ENCODE data around the gene PANX3. TPM values are rescaled to one million over a fixed set of nuclear protein-coding genes. Genes with fewer than 3 reads are reported as not detected.

Gene PANX3, protein sequence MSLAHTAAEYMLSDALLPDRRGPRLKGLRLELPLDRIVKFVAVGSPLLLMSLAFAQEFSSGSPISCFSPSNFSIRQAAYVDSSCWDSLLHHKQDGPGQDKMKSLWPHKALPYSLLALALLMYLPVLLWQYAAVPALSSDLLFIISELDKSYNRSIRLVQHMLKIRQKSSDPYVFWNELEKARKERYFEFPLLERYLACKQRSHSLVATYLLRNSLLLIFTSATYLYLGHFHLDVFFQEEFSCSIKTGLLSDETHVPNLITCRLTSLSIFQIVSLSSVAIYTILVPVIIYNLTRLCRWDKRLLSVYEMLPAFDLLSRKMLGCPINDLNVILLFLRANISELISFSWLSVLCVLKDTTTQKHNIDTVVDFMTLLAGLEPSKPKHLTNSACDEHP
- not detected for polyA plus RNA-seq (2013, experiment 1 of 4)
- polyA plus RNA-seq (2013, experiment 2 of 4): not detected
- not detected for polyA plus RNA-seq (2013, experiment 3 of 4)
- not detected for polyA plus RNA-seq (2013, experiment 4 of 4)

- H3K27me3 ChIP-seq (ENCODE audit: control insufficient read depth, insufficient read depth, low read length, poor library complexity, severe bottlenecking): no peaks in the 10 kb centered on the region
- H3K27ac ChIP-seq (ENCODE audit: insufficient read depth, low read depth, low read length, poor library complexity, severe bottlenecking): no peak within 1 kb of the TSS
- 90 to 92% methylated on average over 5 of the region's 5 CpGs for WGBS, 2 experiments
- H3K9me3 ChIP-seq (ENCODE audit: control insufficient read depth, low read length): no peaks in the 10 kb centered on the region
- H3K36me3 ChIP-seq (ENCODE audit: control insufficient read depth, insufficient read depth, low read length): no peaks in the 10 kb centered on the region
- no peaks in the 10 kb centered on the region for H3K4me1 ChIP-seq (ENCODE audit: control insufficient read depth, insufficient read depth, low read length)
- H3K4me3 ChIP-seq (ENCODE audit: insufficient read depth, low read depth, low read length): no peak within 1 kb of the TSS
These were observed at the start of gene PANX3 for GRCh38 chr11:124611064-124611463. Gene PANX3 (plus strand): TSS chr11:124611428. CDS start chr11:124611557, 129 bp downstream.

DNA sequence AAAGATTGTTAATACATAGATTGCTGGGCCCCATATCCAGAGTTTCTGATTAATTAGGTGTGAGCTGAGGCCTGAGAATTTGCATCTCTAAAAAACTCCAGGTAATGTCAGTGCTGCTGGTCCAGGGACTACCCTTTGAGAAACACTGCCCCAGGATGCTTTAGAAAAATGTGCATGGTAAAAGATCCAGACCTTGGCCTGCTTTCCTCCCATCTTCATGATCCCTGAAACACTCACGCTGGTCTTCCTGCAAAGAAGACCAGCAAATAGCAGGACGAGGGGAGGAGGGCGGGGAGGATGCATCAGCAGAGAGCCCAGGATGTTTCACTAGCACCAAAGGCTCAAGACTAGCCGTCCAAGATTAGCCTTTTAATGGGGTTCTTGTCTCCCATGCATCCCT is 41.5 kb upstream of the PANX3 start, which contains the start of gene OR8A1:
TSS of gene OR8A1 (plus strand) at position 301 of the 400 bp plus-strand sequence. CDS start 123 bp downstream, outside the sequence.
- H3K4me1 ChIP-seq (ENCODE audit: control insufficient read depth, insufficient read depth, low read length): no peaks in the 10 kb centered on the region
- no peaks in the 10 kb centered on the region for H3K36me3 ChIP-seq (ENCODE audit: control insufficient read depth, insufficient read depth, low read length)
- no peak within 1 kb of the TSS for H3K27ac ChIP-seq (ENCODE audit: insufficient read depth, low read depth, low read length, poor library complexity, severe bottlenecking)
- no peaks in the 10 kb centered on the region for H3K9me3 ChIP-seq (ENCODE audit: control insufficient read depth, low read length)
- WGBS, 2 experiments: 51 to 57% methylated on average over 4 of the region's 4 CpGs
- no peaks in the 10 kb centered on the region for H3K27me3 ChIP-seq (ENCODE audit: control insufficient read depth, insufficient read depth, low read length, poor library complexity, severe bottlenecking)
- H3K4me3 ChIP-seq (ENCODE audit: insufficient read depth, low read depth, low read length): no peak within 1 kb of the TSS

DNA sequence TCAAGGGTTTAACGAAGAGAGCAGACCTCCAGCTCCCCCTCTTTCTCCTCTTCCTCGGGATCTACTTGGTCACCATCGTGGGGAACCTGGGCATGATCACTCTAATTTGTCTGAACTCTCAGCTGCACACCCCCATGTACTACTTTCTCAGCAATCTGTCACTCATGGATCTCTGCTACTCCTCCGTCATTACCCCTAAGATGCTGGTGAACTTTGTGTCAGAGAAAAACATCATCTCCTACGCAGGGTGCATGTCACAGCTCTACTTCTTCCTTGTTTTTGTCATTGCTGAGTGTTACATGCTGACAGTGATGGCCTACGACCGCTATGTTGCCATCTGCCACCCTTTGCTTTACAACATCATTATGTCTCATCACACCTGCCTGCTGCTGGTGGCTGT is 41.1 kb upstream of the PANX3 start:
- H3K9me3 ChIP-seq (ENCODE audit: control insufficient read depth, low read length): no peaks in the 10 kb centered on the region
- no peak overlapping the region for H3K27ac ChIP-seq (ENCODE audit: insufficient read depth, low read depth, low read length, poor library complexity, severe bottlenecking)
- H3K27me3 ChIP-seq (ENCODE audit: control insufficient read depth, insufficient read depth, low read length, poor library complexity, severe bottlenecking): no peaks in the 10 kb centered on the region
- no peaks in the 10 kb centered on the region for H3K36me3 ChIP-seq (ENCODE audit: control insufficient read depth, insufficient read depth, low read length)
- no peaks in the 10 kb centered on the region for H3K4me1 ChIP-seq (ENCODE audit: control insufficient read depth, insufficient read depth, low read length)
- H3K4me3 ChIP-seq (ENCODE audit: insufficient read depth, low read depth, low read length): no peak overlapping the region
- WGBS, 2 experiments: 90 to 91% methylated on average over 7 of the region's 7 CpGs

DNA sequence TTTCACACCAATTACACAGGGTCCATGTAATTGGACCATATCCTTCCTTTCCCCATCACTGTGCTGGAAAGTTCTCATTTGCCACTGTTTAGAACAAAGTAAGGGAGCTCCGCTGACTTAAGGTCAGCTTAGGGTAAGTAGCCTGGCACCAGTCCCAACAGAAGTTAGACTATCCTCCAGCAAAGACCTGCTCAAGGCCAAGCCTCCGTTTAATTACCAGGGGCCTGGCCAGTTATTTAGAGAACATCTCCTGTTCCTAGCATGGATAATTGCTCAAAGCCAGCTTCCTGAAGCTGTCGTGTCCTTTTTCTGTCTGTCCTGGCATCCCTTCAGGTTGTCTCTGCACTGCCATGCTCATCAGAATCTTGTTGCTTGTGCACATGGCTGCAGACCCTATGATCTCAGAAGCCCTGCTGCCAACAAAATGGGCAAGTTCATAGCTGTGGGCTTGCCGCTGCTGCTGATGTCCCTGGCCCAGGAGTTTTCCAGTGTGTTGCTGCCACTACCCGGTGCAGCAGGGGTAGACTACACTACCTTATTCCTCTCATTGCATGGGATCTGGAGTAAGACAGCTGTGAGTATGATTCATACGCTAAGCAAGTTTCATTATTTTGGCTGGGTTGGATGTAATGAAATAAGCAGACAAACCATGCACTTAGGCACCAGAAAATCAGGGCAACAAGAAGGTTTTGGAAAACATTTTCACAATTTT is 33.4 kb upstream of the PANX3 start:
- Histone ChIP-seq H3K36me3 (ENCODE audit: control insufficient read depth, insufficient read depth, low read length) (no peaks in the 10 kb centered on the region), H3K27me3 (ENCODE audit: control insufficient read depth, insufficient read depth, low read length, poor library complexity, severe bottlenecking) (no peaks in the 10 kb centered on the region), H3K27ac (ENCODE audit: insufficient read depth, low read depth, low read length, poor library complexity, severe bottlenecking) (no peak overlapping the region), H3K9me3 (ENCODE audit: control insufficient read depth, low read length) (no peaks in the 10 kb centered on the region), H3K4me1 (ENCODE audit: control insufficient read depth, insufficient read depth, low read length) (no peaks in the 10 kb centered on the region), H3K4me3 (ENCODE audit: insufficient read depth, low read depth, low read length) (no peak overlapping the region)
- WGBS, 2 experiments: 88 to 93% methylated on average over 6 of the region's 6 CpGs

DNA sequence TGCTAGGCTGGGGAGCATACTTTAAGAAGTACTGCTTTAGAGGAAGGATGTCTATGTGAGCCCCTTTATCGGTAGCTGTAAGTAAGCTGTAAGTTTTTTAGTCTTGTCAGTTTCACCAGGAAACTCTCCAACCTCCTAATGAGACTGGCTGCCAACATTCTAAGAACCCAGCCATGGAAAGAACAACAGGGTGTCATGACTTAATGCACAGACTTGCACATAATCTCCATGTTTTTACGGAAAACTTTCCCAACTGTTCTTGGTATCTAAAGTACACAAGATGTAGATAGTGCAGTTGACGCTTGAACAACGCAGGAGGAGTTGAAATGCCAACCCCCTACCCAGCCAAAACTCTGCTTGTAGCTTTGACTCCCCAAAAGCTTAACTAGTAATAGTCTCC is 32.5 kb upstream of the PANX3 start:
- H3K9me3 ChIP-seq (ENCODE audit: control insufficient read depth, low read length): no peaks in the 10 kb centered on the region
- no peak overlapping the region for H3K27ac ChIP-seq (ENCODE audit: insufficient read depth, low read depth, low read length, poor library complexity, severe bottlenecking)
- WGBS, 2 experiments: 89 to 92% methylated on average over 4 of the region's 4 CpGs
- H3K27me3 ChIP-seq (ENCODE audit: control insufficient read depth, insufficient read depth, low read length, poor library complexity, severe bottlenecking): no peaks in the 10 kb centered on the region
- no peak overlapping the region for H3K4me3 ChIP-seq (ENCODE audit: insufficient read depth, low read depth, low read length)
- no peaks in the 10 kb centered on the region for H3K36me3 ChIP-seq (ENCODE audit: control insufficient read depth, insufficient read depth, low read length)
- H3K4me1 ChIP-seq (ENCODE audit: control insufficient read depth, insufficient read depth, low read length): no peaks in the 10 kb centered on the region

GRCh38 chr11:124581817-124582216 is 29.4 kb upstream of the PANX3 start:
- no peak overlapping the region for H3K4me3 ChIP-seq (ENCODE audit: insufficient read depth, low read depth, low read length)
- WGBS, 2 experiments: 91% methylated on average over 6 of the region's 6 CpGs
- no peak overlapping the region for H3K27ac ChIP-seq (ENCODE audit: insufficient read depth, low read depth, low read length, poor library complexity, severe bottlenecking)
- no peaks in the 10 kb centered on the region for H3K27me3 ChIP-seq (ENCODE audit: control insufficient read depth, insufficient read depth, low read length, poor library complexity, severe bottlenecking)
- H3K36me3 ChIP-seq (ENCODE audit: control insufficient read depth, insufficient read depth, low read length): no peaks in the 10 kb centered on the region
- no peaks in the 10 kb centered on the region for H3K4me1 ChIP-seq (ENCODE audit: control insufficient read depth, insufficient read depth, low read length)
- no peaks in the 10 kb centered on the region for H3K9me3 ChIP-seq (ENCODE audit: control insufficient read depth, low read length)

- Histone ChIP-seq H3K4me1 (ENCODE audit: control insufficient read depth, insufficient read depth, low read length) (no peaks in the 10 kb centered on the region), H3K9me3 (ENCODE audit: control insufficient read depth, low read length) (no peaks in the 10 kb centered on the region), H3K27me3 (ENCODE audit: control insufficient read depth, insufficient read depth, low read length, poor library complexity, severe bottlenecking) (no peaks in the 10 kb centered on the region), H3K4me3 (ENCODE audit: insufficient read depth, low read depth, low read length) (no peak overlapping the region), H3K27ac (ENCODE audit: insufficient read depth, low read depth, low read length, poor library complexity, severe bottlenecking) (no peak overlapping the region), H3K36me3 (ENCODE audit: control insufficient read depth, insufficient read depth, low read length) (no peaks in the 10 kb centered on the region)
- 90% methylated on average over 2 of the region's 2 CpGs; no CpG with 5 or more reads in 1 of the 2 experiments for WGBS, 2 experiments
These were observed 28.7 kb upstream of the PANX3 start for GRCh38 chr11:124582565-124582964.

DNA sequence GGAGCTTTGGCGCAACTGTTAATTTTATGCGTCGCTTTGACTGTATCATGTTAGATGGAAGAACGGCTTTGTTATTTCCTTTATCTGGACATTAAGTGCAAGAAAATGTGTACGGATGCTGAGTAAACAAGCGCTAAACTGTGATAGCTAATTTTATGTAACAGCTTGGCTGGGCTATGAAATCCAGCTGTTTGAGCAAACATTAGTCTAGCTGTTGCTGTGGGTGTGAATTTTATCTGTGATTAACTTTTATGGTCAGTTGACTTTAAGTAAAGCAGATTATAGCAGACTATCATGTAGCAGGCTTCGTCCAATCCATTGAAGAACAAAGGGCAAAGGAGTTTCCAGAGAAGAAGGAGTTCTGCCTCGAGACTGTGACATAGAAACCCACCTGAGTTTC is 27.4 kb upstream of the PANX3 start:
- no peak overlapping the region for H3K4me3 ChIP-seq (ENCODE audit: insufficient read depth, low read depth, low read length)
- no peaks in the 10 kb centered on the region for H3K4me1 ChIP-seq (ENCODE audit: control insufficient read depth, insufficient read depth, low read length)
- H3K36me3 ChIP-seq (ENCODE audit: control insufficient read depth, insufficient read depth, low read length): no peaks in the 10 kb centered on the region
- H3K27me3 ChIP-seq (ENCODE audit: control insufficient read depth, insufficient read depth, low read length, poor library complexity, severe bottlenecking): no peaks in the 10 kb centered on the region
- 95 to 97% methylated on average over 8 of the region's 8 CpGs for WGBS, 2 experiments
- no peaks in the 10 kb centered on the region for H3K9me3 ChIP-seq (ENCODE audit: control insufficient read depth, low read length)
- H3K27ac ChIP-seq (ENCODE audit: insufficient read depth, low read depth, low read length, poor library complexity, severe bottlenecking): no peak overlapping the region

- H3K36me3 ChIP-seq (ENCODE audit: control insufficient read depth, insufficient read depth, low read length): no peaks in the 10 kb centered on the region
- H3K27me3 ChIP-seq (ENCODE audit: control insufficient read depth, insufficient read depth, low read length, poor library complexity, severe bottlenecking): no peaks in the 10 kb centered on the region
- WGBS, 2 experiments: 83 to 91% methylated on average over 2 to 4 of the region's 4 CpGs
- no peak overlapping the region for H3K4me3 ChIP-seq (ENCODE audit: insufficient read depth, low read depth, low read length)
- no peaks in the 10 kb centered on the region for H3K4me1 ChIP-seq (ENCODE audit: control insufficient read depth, insufficient read depth, low read length)
- H3K27ac ChIP-seq (ENCODE audit: insufficient read depth, low read depth, low read length, poor library complexity, severe bottlenecking): no peak overlapping the region
- H3K9me3 ChIP-seq (ENCODE audit: control insufficient read depth, low read length): no peaks in the 10 kb centered on the region
These were observed 26.4 kb upstream of the PANX3 start for GRCh38 chr11:124584681-124585372.

Data from ectodermal cell (in vitro differentiated cells).